A673 (cell line): ENCODE data around the gene HHEX. TPM values are rescaled to one million over a fixed set of nuclear protein-coding genes. Genes with fewer than 3 reads are reported as not detected.

Source experiments
- BruUV-seq: library from RNA; stranded (reverse); fragments of 400-500 nt; replicated peaks from 2 replicates; lab custom pipeline; 2021; lab: Mats Ljungman, UMichigan
- CTCF ChIA-PET: fragments of 300-600 bp; sonication (Branson Sonifier 250); formaldehyde crosslinking; loops from one replicate; lab custom pipeline; 2022; ENCODE audit warnings: antibody characterized with exemption; lab: Charles Lee
- POLR2A ChIA-PET: fragments of 300-600 bp; sonication (Branson Sonifier 250); formaldehyde crosslinking; loops from one replicate; lab custom pipeline; 2022; ENCODE audit warnings: antibody characterized with exemption; ENCODE audit not compliant: low non-redundant PET; lab: Charles Lee
- DNase-seq: peaks from one replicate; pipeline ENCODE4 v3.0.0-alpha.2; 2015; ENCODE audit warnings: low spot score
- H3K27ac ChIP-seq: fragments of 200-600 bp; sonication (generic); 2 replicates; pipeline ENCODE4 v1.5.1; 2016; ENCODE audit warnings: mixed run types, low read depth, mild to moderate bottlenecking, mixed read lengths, antibody characterized with exemption, low read length; ENCODE audit not compliant: poor library complexity, severe bottlenecking
- H3K27me3 ChIP-seq: fragments of 200-600 bp; sonication (generic); replicated peaks from 2 replicates; pipeline ENCODE4 v1.6.1; 2017; ENCODE audit warnings: mixed run types, low read depth, mild to moderate bottlenecking, mixed read lengths, antibody characterized with exemption, low read length; ENCODE audit not compliant: insufficient read depth, poor library complexity
- H3K36me3 ChIP-seq: fragments of 200-600 bp; sonication (generic); 2 replicates; pipeline ENCODE4 v1.6.1; 2016; ENCODE audit warnings: mixed run types, mild to moderate bottlenecking, mixed read lengths, antibody characterized with exemption, low read length; ENCODE audit not compliant: insufficient read depth, poor library complexity, severe bottlenecking
- H3K4me1 ChIP-seq: fragments of 200-600 bp; sonication (generic); 2 replicates; pipeline ENCODE4 v1.6.1; 2017; ENCODE audit warnings: mixed run types, mild to moderate bottlenecking, mixed read lengths, antibody characterized with exemption, low read length; ENCODE audit not compliant: insufficient read depth, poor library complexity, severe bottlenecking
- H3K4me3 ChIP-seq: fragments of 200-600 bp; sonication (generic); 2 replicates; pipeline ENCODE4 v1.5.1; 2016; ENCODE audit warnings: low read depth, mixed run types, mild to moderate bottlenecking, mixed read lengths, low read length; ENCODE audit not compliant: poor library complexity, severe bottlenecking
- H3K9me3 ChIP-seq: fragments of 200-600 bp; sonication (generic); 2 replicates; pipeline ENCODE4 v1.6.1; 2016; ENCODE audit warnings: mixed run types, low read depth, mild to moderate bottlenecking, mixed read lengths, antibody characterized with exemption, low read length; ENCODE audit not compliant: poor library complexity, severe bottlenecking
- CTCF ChIP-seq: fragments of 300-800, 200-600 bp; sonication (generic); conservative IDR thresholded peaks from 2 replicates; pipeline ENCODE4 v1.5.1; 2017; ENCODE audit warnings: low read depth, mild to moderate bottlenecking, antibody characterized with exemption, low read length, moderate library complexity, mixed read lengths
- EZH2 ChIP-seq: fragments of 200-600 bp; sonication (generic); IDR thresholded peaks from 2 replicates; pipeline ENCODE4 v1.6.1; 2017; ENCODE audit warnings: borderline replicate concordance, low read depth, mild to moderate bottlenecking, mixed read lengths, antibody characterized with exemption, low read length; ENCODE audit not compliant: poor library complexity, severe bottlenecking
- intact Hi-C: fragments of 100-400 bp; cut with micrococcal nuclease; formaldehyde crosslinking; loops from one replicate; pipeline ENCODE4 v1.10.0; 2022; ENCODE audit not compliant: unreplicated experiment
- total RNA-seq: library from RNA; stranded (reverse); gene quantifications from 2 replicates; pipeline ENCODE4 v1.2.3, GENCODE V29; 2021

Gene HHEX
- total RNA-seq, 1 experiment from 2014 or later = 8.4 TPM

GRCh38 chr10:92712016-92712889 lies 22.5 kb downstream of the HHEX start:
- TF ChIP-seq CTCF (no peak), EZH2 (no peak)
- H3K4me1 ChIP-seq = no peaks in the 10 kb centered on the region
- H3K4me3 ChIP-seq = no peak overlapping the region
- CTCF ChIA-PET = no interaction called here
- peaks cover 8% of the 10 kb centered on the region for H3K9me3 ChIP-seq
- H3K27ac ChIP-seq = no peak overlapping the region
- H3K36me3 ChIP-seq = no peaks in the 10 kb centered on the region
- no TSS peak for BruUV-seq
- intact Hi-C loops = no loop called here
- POLR2A ChIA-PET = no interaction called here
- no peaks in the 10 kb centered on the region for H3K27me3 ChIP-seq
- peak; percentile 53 for DNase-seq

- no peaks in the 10 kb centered on the region for H3K36me3 ChIP-seq
- BruUV-seq = no TSS peak
- no peak for DNase-seq
- CTCF ChIA-PET = no interaction called here
- H3K27me3 ChIP-seq = no peaks in the 10 kb centered on the region
- TF ChIP-seq EZH2 = no peak
- TF ChIP-seq CTCF = no peak
- H3K9me3 ChIP-seq = peaks cover 8% of the 10 kb centered on the region
- no peaks in the 10 kb centered on the region for H3K4me1 ChIP-seq
- no peak overlapping the region for H3K27ac ChIP-seq
- intact Hi-C loops = no loop called here
- POLR2A ChIA-PET = interaction anchor here (0.6 kb wide), 1 partner anchor 310 kb away, joined by 3 read pairs; no protein-coding TSS in a partner anchor
- H3K4me3 ChIP-seq = no peak overlapping the region
Measured at GRCh38 chr10:92714152-92714845, 24.5 kb downstream of the HHEX start.

- BruUV-seq = no TSS peak
- Histone ChIP-seq H3K27me3 (no peaks in the 10 kb centered on the region), H3K36me3 (no peaks in the 10 kb centered on the region), H3K27ac (no peak overlapping the region), H3K4me3 (no peak overlapping the region), H3K9me3 (peaks cover 8% of the 10 kb centered on the region), H3K4me1 (peaks cover 1% of the 10 kb centered on the region)
- ChIA-PET CTCF (no interaction called here), POLR2A (no interaction called here)
- intact Hi-C loops = no loop called here
- no peak for DNase-seq
- TF ChIP-seq CTCF (no peak), EZH2 (no peak)
Measured at GRCh38 chr10:92714872-92715271, 25.1 kb downstream of the HHEX start.
